ENCODE results near the gene ERO1B. TPM values are rescaled to one million over a fixed set of nuclear protein-coding genes. Genes with fewer than 3 reads are reported as not detected.

The ERO1B gene
- total and polyA plus RNA-seq, 2 of the 4 experiments (the other 2 are of a cell fraction) = 0.54 to 0.60 TPM

DNA sequence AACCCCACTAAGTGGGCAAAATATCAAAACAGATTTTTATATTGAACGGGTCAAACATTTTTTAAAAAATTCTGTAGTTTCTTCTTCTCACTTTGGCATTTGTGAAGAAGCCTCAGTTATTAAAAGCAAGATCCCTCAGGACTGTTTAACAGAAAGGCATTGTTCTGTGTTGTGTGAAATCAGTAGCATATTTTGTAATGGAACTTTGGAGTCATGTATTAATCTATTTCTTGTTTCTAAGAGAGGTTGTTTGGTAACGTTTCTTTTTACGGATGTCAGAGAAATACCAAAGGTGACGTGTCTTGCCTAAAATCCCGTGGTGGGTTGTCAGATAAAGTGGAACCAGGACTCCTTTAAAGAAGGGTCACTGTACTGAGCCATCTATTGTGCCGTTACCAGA is 115.7 kb downstream of the ERO1B start:
- H4K8ac ChIP-seq (ENCODE audit: low read depth in 2 of 2, low read length in 2 of 2) = no peak overlapping the region
- ChIA-PET POLR2A (ENCODE audit: unreplicated experiment) (no interaction called here), CTCF (no interaction called here)
- no peak overlapping the region for H3K4me2 ChIP-seq (ENCODE audit: low read depth, low read length)
- H4K20me1 ChIP-seq (ENCODE audit: insufficient read depth, low read length) = no peaks in the 10 kb centered on the region
- H3K4ac ChIP-seq (ENCODE audit: low read depth, low read length) = no peak overlapping the region
- H3K23ac ChIP-seq (ENCODE audit: low read depth, low read length) = no peak overlapping the region
- ATAC-seq (ENCODE audit: low read depth) = no peak
- no peak overlapping the region for H2AK5ac ChIP-seq (ENCODE audit: low read depth, low read length)
- TF ChIP-seq MAZ (IDR thresholded peaks at IDR 0.05; ENCODE audit: borderline replicate concordance, low read depth, low read length) (no peak), NFE2L2 (IDR thresholded peaks at IDR 0.05; ENCODE audit: low read depth, low read length) (no peak), RAD21 (IDR thresholded peaks at IDR 0.05; ENCODE audit: low read length) (no peak), FOS (IDR thresholded peaks at IDR 0.05; ENCODE audit: low read depth, low read length) (no peak), SMC3 (IDR thresholded peaks at IDR 0.05; ENCODE audit: low read depth, low read length) (no peak), CHD1 (IDR thresholded peaks at IDR 0.05; ENCODE audit: low read depth, low read length) (no peak), POLR2A (IDR thresholded peaks at IDR 0.05; ENCODE audit: low read depth, low read length) (no peak)
- TF ChIP-seq, protein P1, sequence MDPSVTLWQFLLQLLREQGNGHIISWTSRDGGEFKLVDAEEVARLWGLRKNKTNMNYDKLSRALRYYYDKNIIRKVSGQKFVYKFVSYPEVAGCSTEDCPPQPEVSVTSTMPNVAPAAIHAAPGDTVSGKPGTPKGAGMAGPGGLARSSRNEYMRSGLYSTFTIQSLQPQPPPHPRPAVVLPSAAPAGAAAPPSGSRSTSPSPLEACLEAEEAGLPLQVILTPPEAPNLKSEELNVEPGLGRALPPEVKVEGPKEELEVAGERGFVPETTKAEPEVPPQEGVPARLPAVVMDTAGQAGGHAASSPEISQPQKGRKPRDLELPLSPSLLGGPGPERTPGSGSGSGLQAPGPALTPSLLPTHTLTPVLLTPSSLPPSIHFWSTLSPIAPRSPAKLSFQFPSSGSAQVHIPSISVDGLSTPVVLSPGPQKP (IDR thresholded peaks at IDR 0.05; ENCODE audit: borderline replicate concordance, low read depth, low read length) = no peak
- H4K91ac ChIP-seq (ENCODE audit: insufficient read depth, low read depth, low read length) = no peak overlapping the region
- H3K27me3 ChIP-seq (ENCODE audit: control insufficient read depth, insufficient read depth, low read length) = no peaks in the 10 kb centered on the region
- H4K5ac ChIP-seq (ENCODE audit: low read depth, low read length) = no peak overlapping the region
- no peak overlapping the region for H2BK120ac ChIP-seq (ENCODE audit: low read depth, low read length)
- no peak overlapping the region for H2AK9ac ChIP-seq (replicated peaks; ENCODE audit: low read depth, low read length, poor library complexity)
- DNase-seq = no peak
- H2AFZ ChIP-seq (replicated peaks; ENCODE audit: low read length, poor library complexity) = no peak overlapping the region
- peaks cover 2% of the 10 kb centered on the region; the same call in 1 of the 2 replicates for H3K4me1 ChIP-seq (ENCODE audit: control insufficient read depth, insufficient read depth, low read length)
- H3K18ac ChIP-seq (ENCODE audit: low read depth, low read length) = no peak overlapping the region
- H3K27ac ChIP-seq (ENCODE audit: insufficient read depth, low read length) = no peak overlapping the region
- H3K14ac ChIP-seq (replicated peaks; ENCODE audit: low read depth, low read length) = no peak overlapping the region
- H3K56ac ChIP-seq (ENCODE audit: extremely low read depth, insufficient read depth, low read length) = no peak overlapping the region
- peaks cover 0 to 3% of the 10 kb centered on the region in 2 experiments; a peak in 1 of 4 replicates for H3K79me1 ChIP-seq (ENCODE audit: low read depth in 1 of 2, low read length in 2 of 2)
- H2BK15ac ChIP-seq (ENCODE audit: low read depth, low read length) = no peak overlapping the region
- no peak overlapping the region for H3K9ac ChIP-seq (ENCODE audit: low read depth, low read length)
- in situ Hi-C loops (cut with MboI; ENCODE audit: low sequenced_read_pairs) (no loop called here), dilution Hi-C loops (cut with HindIII; ENCODE audit: low sequenced_read_pairs, unreplicated experiment) (no loop called here), intact Hi-C loops (cut with micrococcal nuclease) (no loop called here)
- BruUV-seq (replicated peaks) = no TSS peak
- WGBS, 2 experiments (ENCODE audit: extremely low coverage in 2 of 2, insufficient read length in 1 of 2) = 100% methylated on average over 3 of the region's 6 CpGs; no CpG with 5 or more reads in 1 of the 2 experiments
- H3K36me3 ChIP-seq (ENCODE audit: control insufficient read depth, insufficient read depth, low read length) = peaks cover 2% of the 10 kb centered on the region; the same call in 1 of the 2 replicates
- H2BK5ac ChIP-seq (ENCODE audit: low read depth, low read length, poor library complexity, severe bottlenecking) = no peak overlapping the region
- no peaks in the 10 kb centered on the region for H3K9me1 ChIP-seq (ENCODE audit: insufficient read depth, low read length)
- H3K9me3 ChIP-seq (ENCODE audit: control insufficient read depth, insufficient read depth, low read length) = peaks cover 4% of the 10 kb centered on the region; the same call in 1 of the 2 replicates
- no peak overlapping the region for H3K4me3 ChIP-seq (ENCODE audit: insufficient read depth, low read depth, low read length)
- no peak overlapping the region for H2BK20ac ChIP-seq (ENCODE audit: low read depth, low read length)

Small RNA genes within 50 kb of the gene (microRNA-seq; reads per million reads assigned to microRNA genes)
- 3.1 reads per million for gene RNU2-70P (ENCODE audit: insufficient read depth, insufficient read length)

Small RNA genes within 50 kb of the gene (small RNA-seq; reads per million reads assigned to genes)
- 13.8 to 435 (median 52.3) reads per million in 5 experiments for gene RNU2-70P

Other genes starting within 250 kb of the ERO1B start
- gene NID1, start 216.9 kb downstream of the ERO1B start, total RNA-seq (2012; rRNA removed) = 21.9 and 23.9 TPM in 2 replicates
- 80.8 and 83.3 TPM in 2 replicates for gene NID1, start 216.9 kb downstream of the ERO1B start, polyA plus RNA-seq (2012; rRNA removed)
- 4.5 and 5.3 TPM in 2 replicates for gene GPR137B, start 139.4 kb downstream of the ERO1B start, total RNA-seq (2012; rRNA removed)
- 9.9 and 12.3 TPM in 2 replicates for gene GPR137B, start 139.4 kb downstream of the ERO1B start, polyA plus RNA-seq (2012; rRNA removed)
- not detected in 2 replicates for gene EDARADD, start 112.3 kb upstream of the ERO1B start, total RNA-seq (2012; rRNA removed)
- gene EDARADD, start 112.3 kb upstream of the ERO1B start, polyA plus RNA-seq (2012; rRNA removed) = not detected in 2 replicates
- 44.7 and 57.7 TPM in 2 replicates for gene LGALS8, start 242.0 kb upstream of the ERO1B start, total RNA-seq (2012; rRNA removed)
- gene LGALS8, start 242.0 kb upstream of the ERO1B start, polyA plus RNA-seq (2012; rRNA removed) = 26.2 and 41.3 TPM in 2 replicates